KMS-11 (cell line): ENCODE measurements around the gene CCDC88B.

Experiments used
- H2AFZ ChIP-seq: fragments of 200-600 bp; sonication (generic); 2 replicates; pipeline ENCODE4 v1.6.1; 2016; ENCODE audit warnings: antibody characterized with exemption, mixed run types, low read depth
- H3K27ac ChIP-seq: fragments of 200-600 bp; sonication (generic); 2 replicates; pipeline ENCODE4 v1.6.1; 2016; ENCODE audit warnings: mild to moderate bottlenecking, mixed run types
- H3K27me3 ChIP-seq: fragments of 200-600 bp; sonication (generic); 2 replicates; pipeline ENCODE4 v1.6.1; 2017; ENCODE audit warnings: mild to moderate bottlenecking, low read depth, mixed run types, moderate library complexity; ENCODE audit not compliant: insufficient read depth
- H3K36me3 ChIP-seq: fragments of 200-600 bp; sonication (generic); 2 replicates; pipeline ENCODE4 v1.6.1; 2017; ENCODE audit warnings: mild to moderate bottlenecking, mixed run types; ENCODE audit not compliant: insufficient read depth
- H3K4me1 ChIP-seq: fragments of 200-600 bp; sonication (generic); 2 replicates; pipeline ENCODE4 v1.6.1; 2016; ENCODE audit warnings: mild to moderate bottlenecking, low read depth, mixed run types; ENCODE audit not compliant: poor library complexity, severe bottlenecking
- H3K4me2 ChIP-seq: fragments of 200-600 bp; sonication (generic); 2 replicates; pipeline ENCODE4 v1.7.0; 2016; ENCODE audit warnings: mild to moderate bottlenecking, mixed run types
- H3K4me3 ChIP-seq: fragments of 200-600 bp; sonication (generic); IDR thresholded peaks from 2 replicates; pipeline ENCODE4 v1.6.1; 2017; ENCODE audit warnings: low read depth, low read length, mixed read lengths; ENCODE audit not compliant: insufficient read depth
- H3K79me2 ChIP-seq: fragments of 200-600 bp; sonication (generic); 2 replicates; pipeline ENCODE4 v1.6.1; 2016; ENCODE audit warnings: low read depth, mixed run types; ENCODE audit not compliant: insufficient read depth
- H3K9ac ChIP-seq: fragments of 200-600 bp; sonication (generic); 2 replicates; pipeline ENCODE4 v1.6.1; 2016; ENCODE audit warnings: mild to moderate bottlenecking, mixed run types
- H4K20me1 ChIP-seq: fragments of 200-600 bp; sonication (generic); 2 replicates; pipeline ENCODE4 v1.6.1; 2016; ENCODE audit warnings: mild to moderate bottlenecking, mixed run types; ENCODE audit not compliant: insufficient read depth
- CTCF ChIP-seq: fragments of 200-600 bp; sonication (generic); conservative IDR thresholded peaks from 2 replicates; pipeline ENCODE4 v1.6.1; 2017; ENCODE audit warnings: low read depth, mild to moderate bottlenecking, antibody characterized with exemption, low read length, moderate library complexity, mixed read lengths

The CCDC88B gene

DNA sequence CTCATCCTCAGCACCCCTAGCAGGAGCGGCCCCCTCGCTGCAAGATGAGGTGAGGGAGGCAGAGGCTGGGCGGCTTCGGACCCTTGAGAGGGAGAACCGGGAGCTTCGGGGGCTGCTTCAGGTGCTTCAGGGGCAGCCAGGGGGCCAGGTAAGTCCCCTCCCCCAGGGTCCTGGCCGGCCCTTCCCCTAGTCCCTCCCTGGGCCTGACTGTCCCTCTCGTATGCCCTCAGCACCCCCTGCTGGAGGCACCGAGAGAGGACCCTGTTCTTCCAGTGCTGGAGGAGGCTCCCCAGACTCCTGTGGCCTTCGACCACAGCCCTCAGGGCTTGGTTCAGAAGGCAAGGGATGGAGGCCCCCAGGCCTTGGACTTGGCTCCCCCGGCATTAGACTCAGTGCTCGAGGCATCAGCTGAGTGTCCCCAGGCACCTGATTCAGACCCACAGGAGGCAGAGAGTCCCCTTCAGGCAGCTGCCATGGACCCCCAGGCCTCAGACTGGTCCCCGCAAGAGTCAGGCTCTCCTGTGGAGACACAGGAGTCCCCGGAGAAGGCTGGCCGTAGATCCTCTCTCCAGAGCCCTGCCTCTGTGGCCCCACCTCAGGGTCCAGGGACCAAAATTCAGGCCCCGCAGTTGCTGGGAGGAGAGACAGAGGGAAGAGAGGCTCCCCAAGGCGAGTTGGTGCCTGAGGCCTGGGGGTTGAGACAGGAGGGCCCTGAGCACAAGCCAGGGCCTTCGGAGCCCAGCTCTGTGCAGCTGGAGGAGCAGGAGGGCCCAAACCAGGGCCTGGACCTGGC, 4.0 kb downstream of the CCDC88B start:
- TF ChIP-seq CTCF, result no peak
- Histone ChIP-seq H3K4me2 (no peak overlapping the region), H3K27me3 (no peaks in the 10 kb centered on the region), H3K36me3 (no peaks in the 10 kb centered on the region), H3K9ac (no peak overlapping the region), H3K4me1 (peaks cover 27% of the 10 kb centered on the region), H3K4me3 (no peak overlapping the region), H3K27ac (no peak overlapping the region), H3K79me2 (no peaks in the 10 kb centered on the region), H4K20me1 (no peaks in the 10 kb centered on the region), H2AFZ (no peak overlapping the region)

- Histone ChIP-seq H3K27me3 (no peaks in the 10 kb centered on the region), H4K20me1 (no peaks in the 10 kb centered on the region), H2AFZ (no peak overlapping the region), H3K4me3 (no peak overlapping the region), H3K9ac (no peak overlapping the region), H3K4me1 (peaks cover 19% of the 10 kb centered on the region), H3K79me2 (no peaks in the 10 kb centered on the region), H3K27ac (no peak overlapping the region), H3K36me3 (no peaks in the 10 kb centered on the region), H3K4me2 (no peak overlapping the region)
- TF ChIP-seq CTCF, result no peak
These were observed 4.8 kb downstream of the CCDC88B start for GRCh38 chr11:64344787-64345186.

DNA sequence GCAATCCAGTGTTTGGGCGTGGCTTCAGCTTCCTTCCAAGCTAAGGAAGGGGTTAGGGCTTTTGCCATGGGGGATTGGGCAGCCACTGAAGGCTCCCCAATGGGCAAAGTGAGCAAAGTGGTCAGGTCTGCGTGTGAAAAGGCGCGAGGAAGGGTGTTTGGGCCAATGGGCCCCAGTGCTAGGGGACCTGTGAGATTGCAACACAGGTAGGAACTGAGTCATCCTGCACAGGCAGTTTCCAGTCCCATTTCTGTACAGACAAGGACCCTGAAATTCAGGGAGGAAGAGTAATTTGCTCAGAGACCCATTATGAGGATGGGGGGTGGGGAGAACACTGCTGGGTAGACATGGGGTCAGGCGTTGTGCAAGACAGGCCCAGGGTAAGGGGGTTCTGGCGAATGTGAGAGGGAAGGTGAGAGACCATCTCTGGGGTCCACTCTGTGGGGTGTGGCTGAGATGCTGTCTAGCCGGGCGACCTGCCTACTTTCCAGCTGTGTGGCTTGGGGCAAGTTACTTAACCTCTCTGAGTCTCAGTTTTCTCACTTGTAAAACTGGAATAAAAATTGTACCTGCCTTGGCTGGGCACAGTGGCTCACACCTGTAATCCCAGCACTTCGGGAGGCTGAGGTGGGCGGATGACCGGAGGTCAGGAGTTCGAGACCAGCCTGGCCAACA, 7.3 kb downstream of the CCDC88B start:
- no peaks in the 10 kb centered on the region for H3K27me3 ChIP-seq
- no peak overlapping the region for H3K4me3 ChIP-seq
- no peak overlapping the region for H3K4me2 ChIP-seq
- H3K27ac ChIP-seq, result no peak overlapping the region
- H4K20me1 ChIP-seq, result no peaks in the 10 kb centered on the region
- H3K79me2 ChIP-seq, result no peaks in the 10 kb centered on the region
- no peak overlapping the region for H3K9ac ChIP-seq
- H2AFZ ChIP-seq, result no peak overlapping the region
- TF ChIP-seq CTCF, result no peak
- H3K36me3 ChIP-seq, result no peaks in the 10 kb centered on the region
- H3K4me1 ChIP-seq, result peaks cover under 1% of the 10 kb centered on the region

- Histone ChIP-seq H3K9ac (no peak overlapping the region), H3K27me3 (no peaks in the 10 kb centered on the region), H3K79me2 (no peaks in the 10 kb centered on the region), H2AFZ (no peak overlapping the region), H3K36me3 (no peaks in the 10 kb centered on the region), H3K4me1 (no peaks in the 10 kb centered on the region), H3K4me2 (no peak overlapping the region), H3K27ac (no peak overlapping the region), H4K20me1 (no peaks in the 10 kb centered on the region), H3K4me3 (no peak overlapping the region)
- no peak for TF ChIP-seq CTCF
These were observed 8.5 kb downstream of the CCDC88B start for GRCh38 chr11:64348383-64349024.
